GM21381 (cell line): ENCODE measurements around the gene C1orf174.
A peak's percentile ranks its signal among the peaks of the same experiment; 100 is the strongest.

Experiments
- ATAC-seq: cut with Tn5 transposase; IDR thresholded peaks from one replicate; pipeline ENCODE4 v1.9.1; 2021; ENCODE audit warnings: mild to moderate bottlenecking, moderate library complexity; ENCODE audit not compliant: unreplicated experiment

Gene C1orf174

GRCh38 chr1:3876716-3877115 lies 23.4 kb downstream of the C1orf174 start:
- ATAC-seq, result no peak

- no peak for ATAC-seq
Measured at GRCh38 chr1:3874736-3875135, 25.3 kb downstream of the C1orf174 start.

GRCh38 chr1:3872546-3872945 lies 27.5 kb downstream of the C1orf174 start:
- no peak for ATAC-seq

- ATAC-seq, result no peak
Measured at GRCh38 chr1:3871451-3871805, 28.6 kb downstream of the C1orf174 start.

GRCh38 chr1:3869751-3870301 lies 30.2 kb downstream of the C1orf174 start:
- no peak for ATAC-seq

GRCh38 chr1:3868464-3869006 lies 31.5 kb downstream of the C1orf174 start:
- ATAC-seq, result no peak

GRCh38 chr1:3865606-3866160 lies 34.4 kb downstream of the C1orf174 start:
- ATAC-seq, result no peak

GRCh38 chr1:3864884-3865283 lies 35.2 kb downstream of the C1orf174 start:
- no peak for ATAC-seq

- no peak for ATAC-seq
Measured at GRCh38 chr1:3863231-3863935, 36.7 kb downstream of the C1orf174 start.

- no peak for ATAC-seq
Measured at GRCh38 chr1:3858231-3858981, 41.7 kb downstream of the C1orf174 start.

GRCh38 chr1:3857791-3858129 lies 42.3 kb downstream of the C1orf174 start:
- ATAC-seq, result no peak

GRCh38 chr1:3856923-3857790 lies 42.9 kb downstream of the C1orf174 start, which contains the start of the genes CEP104 and DFFB:
TSS of gene CEP104 (minus strand) at chr1:3857211. CDS start at chr1:3852407, 4,804 bp downstream.
TSS of gene DFFB (plus strand) at chr1:3857476. CDS start at chr1:3857604, 128 bp downstream.
- peak; percentile 96 for ATAC-seq

- ATAC-seq, result no peak
Measured at GRCh38 chr1:3852711-3853485, 47.2 kb downstream of the C1orf174 start.

GRCh38 chr1:3852091-3852490 lies 48.0 kb downstream of the C1orf174 start:
- no peak for ATAC-seq

GRCh38 chr1:3851292-3851691 lies 48.8 kb downstream of the C1orf174 start:
- ATAC-seq, result no peak

- no peak for ATAC-seq
Measured at GRCh38 chr1:3850857-3851256, 49.2 kb downstream of the C1orf174 start.

GRCh38 chr1:3847081-3847480 lies 53.0 kb downstream of the C1orf174 start:
- no peak for ATAC-seq

- no peak for ATAC-seq
Measured at GRCh38 chr1:3846541-3846940, 53.5 kb downstream of the C1orf174 start.

- no peak for ATAC-seq
Measured at GRCh38 chr1:3842912-3843311, 57.2 kb downstream of the C1orf174 start.

GRCh38 chr1:3841491-3841890 lies 58.6 kb downstream of the C1orf174 start:
- ATAC-seq, result no peak
